ENCODE data around the gene PSMD5. TPM values are rescaled to one million over a fixed set of nuclear protein-coding genes. Genes with fewer than 3 reads are reported as not detected.

Gene PSMD5
- total and polyA plus RNA-seq, 11 donors, result 4.8 to 17.9 (median 13.4) TPM

GRCh38 chr9:120885958-120886357 lies 43.2 kb upstream of the PSMD5 start:
- no peak overlapping the region for H3K4me3 ChIP-seq
- DNase-seq (peak in 1 of 5 donors; percentile 51), ATAC-seq (peak; percentile 34 to 62 (median 60))
- H3K27me3 ChIP-seq, result no peaks in the 10 kb centered on the region
- H3K4me1 ChIP-seq, result peaks cover 0 to 26% (median 5%) of the 10 kb centered on the region in 12 donors
- TF ChIP-seq, protein P1, sequence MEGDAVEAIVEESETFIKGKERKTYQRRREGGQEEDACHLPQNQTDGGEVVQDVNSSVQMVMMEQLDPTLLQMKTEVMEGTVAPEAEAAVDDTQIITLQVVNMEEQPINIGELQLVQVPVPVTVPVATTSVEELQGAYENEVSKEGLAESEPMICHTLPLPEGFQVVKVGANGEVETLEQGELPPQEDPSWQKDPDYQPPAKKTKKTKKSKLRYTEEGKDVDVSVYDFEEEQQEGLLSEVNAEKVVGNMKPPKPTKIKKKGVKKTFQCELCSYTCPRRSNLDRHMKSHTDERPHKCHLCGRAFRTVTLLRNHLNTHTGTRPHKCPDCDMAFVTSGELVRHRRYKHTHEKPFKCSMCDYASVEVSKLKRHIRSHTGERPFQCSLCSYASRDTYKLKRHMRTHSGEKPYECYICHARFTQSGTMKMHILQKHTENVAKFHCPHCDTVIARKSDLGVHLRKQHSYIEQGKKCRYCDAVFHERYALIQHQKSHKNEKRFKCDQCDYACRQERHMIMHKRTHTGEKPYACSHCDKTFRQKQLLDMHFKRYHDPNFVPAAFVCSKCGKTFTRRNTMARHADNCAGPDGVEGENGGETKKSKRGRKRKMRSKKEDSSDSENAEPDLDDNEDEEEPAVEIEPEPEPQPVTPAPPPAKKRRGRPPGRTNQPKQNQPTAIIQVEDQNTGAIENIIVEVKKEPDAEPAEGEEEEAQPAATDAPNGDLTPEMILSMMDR (IDR thresholded peaks at IDR 0.05), result no peak
- TF ChIP-seq POLR2A (IDR thresholded peaks at IDR 0.05), result no peak
- intact Hi-C loops (cut with DNase I), result no loop called here
- no peaks in the 10 kb centered on the region for H3K9me3 ChIP-seq
- WGBS, 4 donors, result 35 to 43% (median 42%) methylated on average over 5 of the region's 5 CpGs
- H3K27ac ChIP-seq, result peak overlapping the region in 5 of 12 donors; percentile 17 to 48 (median 34)
- H3K36me3 ChIP-seq, result no peaks in the 10 kb centered on the region

DNA sequence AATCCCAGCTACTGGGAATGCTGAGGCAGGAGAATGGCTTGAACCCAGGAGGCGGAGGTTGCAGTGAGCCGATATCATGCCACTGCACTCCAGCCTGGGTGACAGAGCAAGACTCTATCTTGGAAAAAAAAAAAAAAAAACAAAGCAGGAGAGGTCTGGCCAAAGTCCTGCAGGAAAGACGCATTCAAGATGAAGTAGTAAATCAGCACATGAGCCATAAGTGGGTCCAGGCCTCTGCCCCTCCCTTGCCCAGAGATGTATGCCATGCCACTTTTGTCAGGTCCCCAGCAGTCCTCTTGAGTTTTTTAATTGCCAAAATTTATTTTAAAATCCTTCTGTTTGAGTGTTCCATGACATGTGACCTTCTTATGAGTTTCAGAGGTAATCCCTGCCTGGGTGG lies 42.7 kb upstream of the PSMD5 start:
- no peak for DNase-seq
- Histone ChIP-seq H3K4me3 (no peak overlapping the region), H3K9me3 (no peaks in the 10 kb centered on the region), H3K4me1 (peaks cover 0 to 26% (median 5%) of the 10 kb centered on the region in 12 donors), H3K27ac (peak overlapping the region in 3 of 12 donors; percentile 34 to 48 (median 34)), H3K36me3 (no peaks in the 10 kb centered on the region), H3K27me3 (no peaks in the 10 kb centered on the region)
- 38 to 58% (median 51%) methylated on average over 3 of the region's 3 CpGs for WGBS, 4 donors
- TF ChIP-seq, protein P1 (IDR thresholded peaks at IDR 0.05), result no peak
- TF ChIP-seq POLR2A (IDR thresholded peaks at IDR 0.05), result no peak
- intact Hi-C loops (cut with DNase I), result no loop called here
- no peak for ATAC-seq

DNA sequence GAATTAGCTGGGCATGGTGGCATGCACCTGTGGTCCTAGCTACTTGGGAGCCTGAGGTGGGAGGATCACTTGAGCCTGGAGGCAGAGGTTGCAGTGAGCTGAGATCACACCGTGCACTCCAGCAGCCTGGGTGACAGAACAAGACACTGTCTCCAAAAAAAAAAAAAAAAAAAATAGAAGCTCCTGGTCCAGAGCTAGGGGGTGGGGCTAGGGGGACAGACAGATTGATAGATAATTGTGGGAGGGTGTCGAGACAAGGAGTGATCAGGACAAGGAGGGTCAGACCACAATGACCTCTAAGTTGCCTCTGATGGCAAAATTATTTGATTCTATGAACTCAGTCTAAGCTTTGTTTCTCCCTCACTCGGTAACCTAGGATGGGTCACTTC lies 40.9 kb upstream of the PSMD5 start:
- TF ChIP-seq, protein P1 (IDR thresholded peaks at IDR 0.05), result no peak

GRCh38 chr9:120882935-120883607 lies 40.3 kb upstream of the PSMD5 start:
- H3K4me1 ChIP-seq, result peaks cover 0 to 19% (median 4%) of the 10 kb centered on the region in 12 donors
- no peaks in the 10 kb centered on the region for H3K9me3 ChIP-seq
- TF ChIP-seq, protein P1 (IDR thresholded peaks at IDR 0.05), result no peak
- no peak for TF ChIP-seq POLR2A (IDR thresholded peaks at IDR 0.05)
- no peak overlapping the region for H3K27ac ChIP-seq
- H3K36me3 ChIP-seq, result no peaks in the 10 kb centered on the region
- no peak overlapping the region for H3K4me3 ChIP-seq
- no peaks in the 10 kb centered on the region for H3K27me3 ChIP-seq
- intact Hi-C loops (cut with DNase I), result no loop called here
- ATAC-seq (no peak), DNase-seq (no peak)
- WGBS, 4 donors, result 79 to 89% (median 85%) methylated on average over 10 of the region's 10 CpGs

More for the DNA sequence above, 40.9 kb upstream of the PSMD5 start:
- Histone ChIP-seq H3K27me3 (no peaks in the 10 kb centered on the region), H3K4me3 (no peak overlapping the region), H3K4me1 (peaks cover 0 to 17% (median 4%) of the 10 kb centered on the region in 12 donors), H3K36me3 (no peaks in the 10 kb centered on the region), H3K9me3 (no peaks in the 10 kb centered on the region), H3K27ac (no peak overlapping the region)
- intact Hi-C loops (cut with DNase I), result no loop called here
- DNase-seq, result no peak
- no peak for ATAC-seq
- 82 to 85% (median 83%) methylated on average over 3 of the region's 3 CpGs for WGBS, 4 donors

Measured in heart left ventricle (tissue), 16 donors.